HL-60 (cell line): ENCODE measurements around the gene CNIH2.

ENCODE experiments used
- POLR2AphosphoS5 ChIP-seq: IDR thresholded peaks from 2 replicates; pipeline ENCODE4 v1.6.1; 2012; ENCODE audit warnings: low read depth
- TF ChIP-seq, protein P1 (sequence below): IDR thresholded peaks from one replicate; pipeline ENCODE4 v1.5.1; 2011; ENCODE audit warnings: low read length, control low read depth, inconsistent platforms; ENCODE audit not compliant: insufficient read depth
- TF ChIP-seq, protein P2 (sequence below): IDR thresholded peaks from 2 replicates; pipeline ENCODE4 v1.6.1; 2012; ENCODE audit warnings: low read depth; ENCODE audit not compliant: insufficient replicate concordance

DNA sequence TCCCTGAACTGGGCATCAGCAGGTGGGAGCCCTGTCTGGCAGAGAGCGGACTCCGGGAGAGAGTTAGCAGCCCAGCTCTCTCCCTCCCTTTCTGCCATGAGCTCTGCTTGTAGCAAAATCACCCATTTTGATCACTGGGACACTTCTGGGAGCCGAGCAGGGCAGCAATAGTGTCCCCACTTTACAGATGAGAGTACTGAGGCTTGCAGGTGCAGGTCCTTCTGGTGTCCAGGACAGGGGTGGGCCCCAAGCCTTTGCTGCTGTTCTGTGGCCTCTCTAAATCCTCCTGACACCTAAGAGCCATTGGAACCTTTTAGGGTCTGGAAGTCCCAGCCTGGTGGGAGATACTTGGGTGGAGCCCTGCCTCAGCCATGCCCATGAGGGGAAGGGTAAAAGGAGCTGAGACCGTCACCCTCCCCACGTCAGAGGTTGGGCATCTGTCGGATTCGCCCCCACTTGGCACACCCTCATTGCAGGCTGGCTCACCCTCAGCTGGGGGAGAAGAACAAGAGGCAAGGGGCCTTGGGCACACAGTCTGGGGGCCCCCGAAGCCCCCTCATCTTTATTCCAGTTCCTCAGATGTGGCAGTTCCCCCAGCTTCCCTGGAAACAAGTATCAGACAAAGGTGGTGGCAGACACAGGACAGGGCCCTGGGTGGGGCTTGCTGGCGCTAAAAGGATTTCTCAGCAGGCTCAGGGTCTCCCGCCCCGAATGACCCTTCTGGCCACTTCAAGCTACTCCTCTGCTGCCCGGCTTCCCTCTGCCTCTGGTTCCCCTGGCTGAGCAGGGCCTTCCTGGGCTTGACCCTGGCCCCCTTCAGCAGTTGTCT lies 53.8 kb downstream of the CNIH2 start:
- TF ChIP-seq, protein P1, sequence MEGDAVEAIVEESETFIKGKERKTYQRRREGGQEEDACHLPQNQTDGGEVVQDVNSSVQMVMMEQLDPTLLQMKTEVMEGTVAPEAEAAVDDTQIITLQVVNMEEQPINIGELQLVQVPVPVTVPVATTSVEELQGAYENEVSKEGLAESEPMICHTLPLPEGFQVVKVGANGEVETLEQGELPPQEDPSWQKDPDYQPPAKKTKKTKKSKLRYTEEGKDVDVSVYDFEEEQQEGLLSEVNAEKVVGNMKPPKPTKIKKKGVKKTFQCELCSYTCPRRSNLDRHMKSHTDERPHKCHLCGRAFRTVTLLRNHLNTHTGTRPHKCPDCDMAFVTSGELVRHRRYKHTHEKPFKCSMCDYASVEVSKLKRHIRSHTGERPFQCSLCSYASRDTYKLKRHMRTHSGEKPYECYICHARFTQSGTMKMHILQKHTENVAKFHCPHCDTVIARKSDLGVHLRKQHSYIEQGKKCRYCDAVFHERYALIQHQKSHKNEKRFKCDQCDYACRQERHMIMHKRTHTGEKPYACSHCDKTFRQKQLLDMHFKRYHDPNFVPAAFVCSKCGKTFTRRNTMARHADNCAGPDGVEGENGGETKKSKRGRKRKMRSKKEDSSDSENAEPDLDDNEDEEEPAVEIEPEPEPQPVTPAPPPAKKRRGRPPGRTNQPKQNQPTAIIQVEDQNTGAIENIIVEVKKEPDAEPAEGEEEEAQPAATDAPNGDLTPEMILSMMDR: no peak
- no peak for TF ChIP-seq POLR2AphosphoS5
- TF ChIP-seq, protein P2, sequence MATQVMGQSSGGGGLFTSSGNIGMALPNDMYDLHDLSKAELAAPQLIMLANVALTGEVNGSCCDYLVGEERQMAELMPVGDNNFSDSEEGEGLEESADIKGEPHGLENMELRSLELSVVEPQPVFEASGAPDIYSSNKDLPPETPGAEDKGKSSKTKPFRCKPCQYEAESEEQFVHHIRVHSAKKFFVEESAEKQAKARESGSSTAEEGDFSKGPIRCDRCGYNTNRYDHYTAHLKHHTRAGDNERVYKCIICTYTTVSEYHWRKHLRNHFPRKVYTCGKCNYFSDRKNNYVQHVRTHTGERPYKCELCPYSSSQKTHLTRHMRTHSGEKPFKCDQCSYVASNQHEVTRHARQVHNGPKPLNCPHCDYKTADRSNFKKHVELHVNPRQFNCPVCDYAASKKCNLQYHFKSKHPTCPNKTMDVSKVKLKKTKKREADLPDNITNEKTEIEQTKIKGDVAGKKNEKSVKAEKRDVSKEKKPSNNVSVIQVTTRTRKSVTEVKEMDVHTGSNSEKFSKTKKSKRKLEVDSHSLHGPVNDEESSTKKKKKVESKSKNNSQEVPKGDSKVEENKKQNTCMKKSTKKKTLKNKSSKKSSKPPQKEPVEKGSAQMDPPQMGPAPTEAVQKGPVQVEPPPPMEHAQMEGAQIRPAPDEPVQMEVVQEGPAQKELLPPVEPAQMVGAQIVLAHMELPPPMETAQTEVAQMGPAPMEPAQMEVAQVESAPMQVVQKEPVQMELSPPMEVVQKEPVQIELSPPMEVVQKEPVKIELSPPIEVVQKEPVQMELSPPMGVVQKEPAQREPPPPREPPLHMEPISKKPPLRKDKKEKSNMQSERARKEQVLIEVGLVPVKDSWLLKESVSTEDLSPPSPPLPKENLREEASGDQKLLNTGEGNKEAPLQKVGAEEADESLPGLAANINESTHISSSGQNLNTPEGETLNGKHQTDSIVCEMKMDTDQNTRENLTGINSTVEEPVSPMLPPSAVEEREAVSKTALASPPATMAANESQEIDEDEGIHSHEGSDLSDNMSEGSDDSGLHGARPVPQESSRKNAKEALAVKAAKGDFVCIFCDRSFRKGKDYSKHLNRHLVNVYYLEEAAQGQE: no peak
